Measurements from ENCODE around the gene OGA.
"Not testable (repeated sequence)": the region's sequence is repeated elsewhere in the genome, so short reads cannot be mapped to it uniquely, and the experiment has no call there.

The OGA gene

GRCh38 chr10:101797403-101798059 is 20.7 kb downstream of the OGA start:
- DNase-seq (ENCODE audit: low read depth) = no peak

GRCh38 chr10:101793526-101793925 is 24.7 kb downstream of the OGA start:
- DNase-seq (ENCODE audit: low read depth) = no peak

- no peak for DNase-seq (ENCODE audit: low read depth)
These were observed 28.6 kb downstream of the OGA start for GRCh38 chr10:101789686-101790085.

GRCh38 chr10:101789231-101789630 is 29.0 kb downstream of the OGA start:
- DNase-seq (ENCODE audit: low read depth) = not testable (repeated sequence)

- no peak for DNase-seq (ENCODE audit: low read depth)
These were observed 32.4 kb downstream of the OGA start for GRCh38 chr10:101785801-101786200.

- DNase-seq (ENCODE audit: low read depth) = no peak
These were observed 33.7 kb downstream of the OGA start for GRCh38 chr10:101784558-101784957.

- DNase-seq (ENCODE audit: low read depth) = no peak
These were observed 34.5 kb downstream of the OGA start for GRCh38 chr10:101783736-101784118.

- DNase-seq (ENCODE audit: low read depth) = peak; percentile 72
These were observed 35.2 kb downstream of the OGA start, which contains the start of gene NPM3 for GRCh38 chr10:101782811-101783735. Gene NPM3, minus strand, starts transcription at chr10:101783446. Its CDS starts 56 bp downstream, at chr10:101783390.

- DNase-seq (ENCODE audit: low read depth) = no peak
These were observed 36.0 kb downstream of the OGA start for GRCh38 chr10:101781984-101782810.

- DNase-seq (ENCODE audit: low read depth) = no peak
These were observed 36.6 kb downstream of the OGA start for GRCh38 chr10:101781655-101781983.

GRCh38 chr10:101780818-101781654 is 37.2 kb downstream of the OGA start:
- peak; percentile 50 for DNase-seq (ENCODE audit: low read depth)

- DNase-seq (ENCODE audit: low read depth) = no peak
These were observed 37.9 kb downstream of the OGA start for GRCh38 chr10:101780187-101780817.

- DNase-seq (ENCODE audit: low read depth) = peak; percentile 79
These were observed 38.6 kb downstream of the OGA start for GRCh38 chr10:101779544-101780186.

- no peak for DNase-seq (ENCODE audit: low read depth)
These were observed 39.3 kb downstream of the OGA start for GRCh38 chr10:101778781-101779543.

- DNase-seq (ENCODE audit: low read depth) = no peak
These were observed 40.0 kb downstream of the OGA start for GRCh38 chr10:101778151-101778780.

- no peak for DNase-seq (ENCODE audit: low read depth)
These were observed 40.6 kb downstream of the OGA start for GRCh38 chr10:101777619-101778145.

GRCh38 chr10:101776161-101776817 is 42.0 kb downstream of the OGA start:
- DNase-seq (ENCODE audit: low read depth) = no peak

All from stimulated activated CD8-positive, alpha-beta memory T cell treated with anti-CD3 and anti-CD28 coated beads, Interleukin-12 subunit alpha, Interleukin-12 subunit beta, amount 100 ng/mL, for 1 hour (primary cell).